Endodermal cell (in vitro differentiated cells): ENCODE data around the gene SMARCC1. TPM values are rescaled to one million over a fixed set of nuclear protein-coding genes. Genes with fewer than 3 reads are reported as not detected.

Experiments
- DNase-seq: peaks from one replicate; pipeline ENCODE4 v3.0.0-alpha.2; 2017
- H3K27ac ChIP-seq: 2 replicates; pipeline ENCODE4 v1.5.1; 2013; ENCODE audit warnings: mild to moderate bottlenecking, low read depth, low read length, moderate library complexity
- H3K27me3 ChIP-seq: 2 replicates; pipeline ENCODE4 v1.6.1; 2013; ENCODE audit warnings: mild to moderate bottlenecking, low read length, moderate library complexity; ENCODE audit not compliant: insufficient read depth, control insufficient read depth, poor library complexity, severe bottlenecking
- H3K36me3 ChIP-seq: 2 replicates; pipeline ENCODE4 v1.7.0; 2013; ENCODE audit warnings: mild to moderate bottlenecking, low read length, moderate library complexity; ENCODE audit not compliant: control insufficient read depth, insufficient read depth
- H3K4me1 ChIP-seq: one replicate; pipeline ENCODE4 v1.7.0; 2013; ENCODE audit warnings: low read length; ENCODE audit not compliant: control insufficient read depth, insufficient read depth
- H3K4me3 ChIP-seq: 2 replicates; pipeline ENCODE4 v1.5.1; 2013; ENCODE audit warnings: mild to moderate bottlenecking, low read length, moderate library complexity
- H3K9ac ChIP-seq: 2 replicates; pipeline ENCODE4 v1.6.1; 2013; ENCODE audit warnings: mild to moderate bottlenecking, low read length, moderate library complexity; ENCODE audit not compliant: poor library complexity, severe bottlenecking; ENCODE audit errors: extremely low read depth
- H3K9me3 ChIP-seq: 2 replicates; pipeline ENCODE4 v1.6.1; 2013; ENCODE audit warnings: mild to moderate bottlenecking, low read length, moderate library complexity; ENCODE audit not compliant: control insufficient read depth
- H3K27ac Mint-ChIP-seq: 2 replicates; pipeline ENCODE4 v1.8.0; 2020; ENCODE audit warnings: mixed read lengths
- H3K27me3 Mint-ChIP-seq: 2 replicates; pipeline ENCODE4 v1.8.0; 2021; ENCODE audit warnings: mild to moderate bottlenecking, mixed read lengths; ENCODE audit not compliant: insufficient read depth
- H3K36me3 Mint-ChIP-seq: 2 replicates; pipeline ENCODE4 v1.8.0; 2020; ENCODE audit warnings: low read depth, mixed read lengths
- H3K4me1 Mint-ChIP-seq: 2 replicates; pipeline ENCODE4 v1.8.0; 2020; ENCODE audit warnings: mixed read lengths
- H3K4me3 Mint-ChIP-seq: 2 replicates; pipeline ENCODE4 v1.8.0; 2020; ENCODE audit warnings: mild to moderate bottlenecking, moderate library complexity, mixed read lengths
- H3K9me3 Mint-ChIP-seq: 2 replicates; pipeline ENCODE4 v1.8.0; 2020; ENCODE audit warnings: mild to moderate bottlenecking, mixed read lengths
- WGBS, 2 experiments: methylation state at CpG; one replicate each; pipeline versions ENCODE4 v1.1.5 to v1.1.7; 2013; ENCODE audit warnings: missing lambda C conversion rate in 2 of 2, mixed read lengths in 1 of 2; ENCODE audit not compliant: insufficient coverage in 1 of 2, insufficient read length in 1 of 2; 5-methylcytosine and 5-hydroxymethylcytosine counted together
- total RNA-seq, 2 donors: library from RNA; stranded (reverse); fragmentation: NEBNext Ultra II Directional in 1 of 2; extraction: Animal tissue kit (Norgen Biotek cat#: 25700) in 1 of 2; gene quantifications; 2 replicates in 1 of 2; 3 replicates in 1 of 2; pipeline ENCODE4 v1.2.1, GENCODE V29; 2021
- TF ChIP-seq, protein P1 (sequence below): fragments of 200-600 bp; sonication (generic); conservative IDR thresholded peaks from 2 replicates; pipeline ENCODE4 v1.5.0; 2021; ENCODE audit warnings: antibody characterized with exemption, mild to moderate bottlenecking

Gene SMARCC1
- total RNA-seq, 2 donors from 2014 or later = 200 to 231 TPM

DNA sequence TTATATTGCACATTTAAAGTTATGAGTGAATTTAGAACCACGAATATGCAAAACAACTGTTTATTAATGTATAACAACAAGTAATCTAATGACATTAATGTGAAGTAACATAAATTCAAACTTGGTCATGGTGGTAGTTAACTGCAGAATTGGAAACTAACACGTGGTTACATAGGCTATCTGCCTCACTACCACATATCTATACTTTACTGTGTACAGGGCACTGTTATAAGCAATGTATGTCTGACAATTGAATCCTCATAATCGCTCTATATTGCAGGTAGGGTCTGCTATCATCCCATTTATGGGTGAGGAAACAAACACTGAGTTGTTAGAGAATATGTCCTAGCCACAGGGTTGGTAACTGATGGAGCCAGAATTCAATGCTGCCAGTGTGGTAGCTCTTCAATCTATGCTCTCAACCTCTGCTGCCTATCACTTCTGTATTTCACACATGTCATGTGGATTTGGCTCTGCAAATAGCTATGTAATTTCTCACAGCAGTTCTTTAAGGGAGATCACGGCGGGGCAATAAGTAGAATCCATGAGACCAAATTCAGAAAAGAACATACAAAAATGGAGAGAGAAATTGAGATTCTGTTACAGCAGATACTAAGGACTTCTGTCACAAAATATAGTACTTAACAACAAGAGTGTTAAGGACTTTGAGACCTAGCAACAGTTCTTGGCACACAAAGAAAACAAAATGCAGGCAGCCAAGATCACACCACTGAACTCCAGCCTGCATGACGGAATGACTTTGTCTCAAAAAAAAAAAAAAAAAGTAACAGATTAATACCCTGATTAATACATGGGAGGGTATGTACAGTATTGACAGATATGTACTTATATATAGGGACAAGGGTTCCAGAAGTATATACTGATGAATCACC is 103.0 kb downstream of the SMARCC1 start:
- DNase-seq = no peak
- Mint-ChIP-seq H3K36me3 (peaks cover 85% of the 10 kb centered on the region), H3K27me3 (no peaks in the 10 kb centered on the region), H3K9me3 (no peaks in the 10 kb centered on the region), H3K27ac (no peak overlapping the region), H3K4me3 (no peak overlapping the region), H3K4me1 (no peaks in the 10 kb centered on the region)
- Histone ChIP-seq H3K9ac (no peak overlapping the region), H3K4me3 (no peak overlapping the region), H3K27ac (no peak overlapping the region), H3K9me3 (no peaks in the 10 kb centered on the region), H3K4me1 (no peaks in the 10 kb centered on the region), H3K36me3 (peaks cover 95% of the 10 kb centered on the region), H3K27me3 (no peaks in the 10 kb centered on the region)
- TF ChIP-seq, protein P1, sequence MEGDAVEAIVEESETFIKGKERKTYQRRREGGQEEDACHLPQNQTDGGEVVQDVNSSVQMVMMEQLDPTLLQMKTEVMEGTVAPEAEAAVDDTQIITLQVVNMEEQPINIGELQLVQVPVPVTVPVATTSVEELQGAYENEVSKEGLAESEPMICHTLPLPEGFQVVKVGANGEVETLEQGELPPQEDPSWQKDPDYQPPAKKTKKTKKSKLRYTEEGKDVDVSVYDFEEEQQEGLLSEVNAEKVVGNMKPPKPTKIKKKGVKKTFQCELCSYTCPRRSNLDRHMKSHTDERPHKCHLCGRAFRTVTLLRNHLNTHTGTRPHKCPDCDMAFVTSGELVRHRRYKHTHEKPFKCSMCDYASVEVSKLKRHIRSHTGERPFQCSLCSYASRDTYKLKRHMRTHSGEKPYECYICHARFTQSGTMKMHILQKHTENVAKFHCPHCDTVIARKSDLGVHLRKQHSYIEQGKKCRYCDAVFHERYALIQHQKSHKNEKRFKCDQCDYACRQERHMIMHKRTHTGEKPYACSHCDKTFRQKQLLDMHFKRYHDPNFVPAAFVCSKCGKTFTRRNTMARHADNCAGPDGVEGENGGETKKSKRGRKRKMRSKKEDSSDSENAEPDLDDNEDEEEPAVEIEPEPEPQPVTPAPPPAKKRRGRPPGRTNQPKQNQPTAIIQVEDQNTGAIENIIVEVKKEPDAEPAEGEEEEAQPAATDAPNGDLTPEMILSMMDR = no peak
- WGBS, 2 experiments = 88 to 95% methylated on average over 3 to 4 of the region's 6 CpGs

DNA sequence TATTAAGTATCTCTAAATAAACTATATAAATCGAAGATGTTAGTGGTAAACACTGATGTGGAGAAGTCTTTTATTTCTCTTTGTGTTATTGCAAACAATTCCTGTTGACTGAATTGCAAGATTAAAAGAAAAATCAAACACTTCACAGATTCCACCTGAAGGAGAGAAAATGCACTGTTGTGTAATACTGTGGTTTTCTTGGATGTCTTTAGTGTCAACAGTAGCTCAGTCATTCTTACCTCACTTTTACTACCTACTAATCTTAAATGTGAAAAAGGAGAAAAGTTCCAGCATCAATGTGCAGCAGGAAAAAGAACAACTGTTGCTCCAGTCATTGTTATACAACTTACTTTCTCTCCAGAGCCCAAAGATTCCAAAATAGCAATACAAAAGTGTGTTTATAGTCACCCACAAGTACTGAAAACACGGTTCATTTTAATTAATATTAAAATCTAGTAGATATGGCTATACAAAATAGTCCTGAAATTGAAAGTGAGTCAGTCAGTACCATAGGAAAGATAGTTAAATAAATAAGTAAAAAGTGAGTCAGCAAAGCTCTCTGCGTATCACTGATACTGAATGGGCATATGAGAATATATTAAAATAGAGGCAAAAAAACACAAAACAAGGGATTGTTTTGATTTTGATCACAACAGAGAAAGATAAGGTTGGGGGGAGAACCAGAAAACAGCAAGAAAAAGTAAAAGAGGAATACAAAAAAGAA is 112.5 kb downstream of the SMARCC1 start:
- H3K4me1 ChIP-seq = no peaks in the 10 kb centered on the region
- H3K4me1 Mint-ChIP-seq = no peaks in the 10 kb centered on the region
- DNase-seq = no peak
- no peak overlapping the region for H3K27ac Mint-ChIP-seq
- peaks cover 83% of the 10 kb centered on the region for H3K36me3 ChIP-seq
- H3K4me3 ChIP-seq = no peak overlapping the region
- TF ChIP-seq, protein P1 = no peak
- H3K4me3 Mint-ChIP-seq = no peak overlapping the region
- H3K9me3 Mint-ChIP-seq = no peaks in the 10 kb centered on the region
- no peak overlapping the region for H3K9ac ChIP-seq
- 97 to 100% methylated on average over 1 to 2 of the region's 3 CpGs for WGBS, 2 experiments
- H3K27me3 Mint-ChIP-seq = no peaks in the 10 kb centered on the region
- H3K27ac ChIP-seq = no peak overlapping the region
- H3K9me3 ChIP-seq = no peaks in the 10 kb centered on the region
- no peaks in the 10 kb centered on the region for H3K27me3 ChIP-seq
- peaks cover 73% of the 10 kb centered on the region for H3K36me3 Mint-ChIP-seq

DNA sequence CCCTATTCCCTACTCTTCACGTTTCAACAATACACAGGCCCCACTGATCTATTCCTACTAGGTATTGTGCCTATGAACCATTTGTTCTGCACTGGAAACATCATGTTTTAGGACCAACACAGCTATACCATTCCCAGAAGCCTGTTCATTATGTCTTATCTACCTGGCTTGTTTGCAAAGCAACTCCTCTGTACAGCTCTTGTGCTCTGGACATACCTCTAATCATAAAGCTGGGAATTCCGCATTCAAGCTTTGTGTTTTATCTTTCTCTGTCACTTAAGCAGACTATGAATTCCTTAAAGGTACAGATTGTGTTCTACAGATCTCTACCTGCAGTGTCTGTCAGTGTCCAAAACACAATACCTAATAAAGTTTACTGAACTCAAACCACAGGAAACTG is 115.6 kb downstream of the SMARCC1 start:
- H3K9me3 ChIP-seq = peaks cover under 1% of the 10 kb centered on the region
- no peak overlapping the region for H3K4me3 ChIP-seq
- H3K9ac ChIP-seq = no peak overlapping the region
- no peak overlapping the region for H3K4me3 Mint-ChIP-seq
- H3K9me3 Mint-ChIP-seq = no peaks in the 10 kb centered on the region
- no peaks in the 10 kb centered on the region for H3K27me3 ChIP-seq
- no peak for DNase-seq
- H3K36me3 ChIP-seq = peaks cover 79% of the 10 kb centered on the region
- no peak overlapping the region for H3K27ac ChIP-seq
- H3K36me3 Mint-ChIP-seq = peaks cover 67% of the 10 kb centered on the region
- no peaks in the 10 kb centered on the region for H3K4me1 ChIP-seq
- no peaks in the 10 kb centered on the region for H3K27me3 Mint-ChIP-seq
- WGBS, 2 experiments = 90 to 98% methylated on average over 2 of the region's 2 CpGs
- TF ChIP-seq, protein P1 = no peak
- no peak overlapping the region for H3K27ac Mint-ChIP-seq
- no peaks in the 10 kb centered on the region for H3K4me1 Mint-ChIP-seq
